Measurements from ENCODE around the gene SCGB2B2. TPM values are rescaled to one million over a fixed set of nuclear protein-coding genes. Genes with fewer than 3 reads are reported as not detected.

The SCGB2B2 gene, protein sequence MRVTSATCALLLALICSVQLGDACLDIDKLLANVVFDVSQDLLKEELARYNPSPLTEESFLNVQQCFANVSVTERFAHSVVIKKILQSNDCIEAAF
- total RNA-seq (1 to 10 TPM in 2 of 4 donors, under 1 TPM in 2; 0.49 to 1.7 (median 1.1) TPM), polyA plus RNA-seq (under 1 TPM in 1 of 3 donors, not detected in 2; 0.71 TPM)

DNA sequence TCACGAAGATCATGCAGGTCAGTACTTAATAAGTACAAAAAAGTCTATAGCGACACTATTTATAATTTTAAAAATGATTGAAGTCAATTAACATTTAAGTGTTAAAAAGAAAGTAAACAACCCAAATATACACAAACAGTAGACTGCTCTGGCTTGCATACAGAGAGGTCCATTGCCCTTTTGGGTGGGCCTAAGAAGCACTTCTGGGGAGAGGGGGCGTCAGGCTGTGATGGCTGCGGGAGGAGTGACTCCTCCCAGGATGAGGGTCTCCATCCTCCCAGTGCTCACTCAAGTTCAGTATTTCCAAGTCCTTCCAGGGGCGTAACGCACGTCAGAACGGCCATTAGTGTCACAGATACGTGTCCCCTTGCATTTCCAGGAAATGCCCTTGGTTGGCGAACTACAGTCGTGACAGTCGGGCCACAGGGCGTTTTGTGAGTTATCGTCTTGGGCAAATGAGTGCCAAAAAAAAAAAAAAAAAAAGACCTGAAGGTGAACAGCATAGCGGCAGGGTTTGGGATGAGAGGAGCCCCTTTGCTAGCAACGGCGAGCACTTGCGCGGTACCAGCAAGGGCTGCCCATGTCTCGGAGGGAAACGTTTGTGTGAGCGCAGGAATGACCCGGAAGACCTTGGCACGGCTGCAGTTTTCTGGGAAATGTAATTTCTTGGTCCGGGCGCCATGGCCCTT, at the start of gene SCGB2B2:
TSS of gene SCGB2B2 (minus strand) at position 463 of the 689 bp plus-strand sequence. CDS start 82,596 bp downstream, outside the sequence.
- TF ChIP-seq, protein P1, sequence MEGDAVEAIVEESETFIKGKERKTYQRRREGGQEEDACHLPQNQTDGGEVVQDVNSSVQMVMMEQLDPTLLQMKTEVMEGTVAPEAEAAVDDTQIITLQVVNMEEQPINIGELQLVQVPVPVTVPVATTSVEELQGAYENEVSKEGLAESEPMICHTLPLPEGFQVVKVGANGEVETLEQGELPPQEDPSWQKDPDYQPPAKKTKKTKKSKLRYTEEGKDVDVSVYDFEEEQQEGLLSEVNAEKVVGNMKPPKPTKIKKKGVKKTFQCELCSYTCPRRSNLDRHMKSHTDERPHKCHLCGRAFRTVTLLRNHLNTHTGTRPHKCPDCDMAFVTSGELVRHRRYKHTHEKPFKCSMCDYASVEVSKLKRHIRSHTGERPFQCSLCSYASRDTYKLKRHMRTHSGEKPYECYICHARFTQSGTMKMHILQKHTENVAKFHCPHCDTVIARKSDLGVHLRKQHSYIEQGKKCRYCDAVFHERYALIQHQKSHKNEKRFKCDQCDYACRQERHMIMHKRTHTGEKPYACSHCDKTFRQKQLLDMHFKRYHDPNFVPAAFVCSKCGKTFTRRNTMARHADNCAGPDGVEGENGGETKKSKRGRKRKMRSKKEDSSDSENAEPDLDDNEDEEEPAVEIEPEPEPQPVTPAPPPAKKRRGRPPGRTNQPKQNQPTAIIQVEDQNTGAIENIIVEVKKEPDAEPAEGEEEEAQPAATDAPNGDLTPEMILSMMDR (IDR thresholded peaks at IDR 0.05) = peak in 2 of 4 experiments; percentile 8 to 15
- no peak for TF ChIP-seq POLR2AphosphoS5 (IDR thresholded peaks at IDR 0.05)

DNA sequence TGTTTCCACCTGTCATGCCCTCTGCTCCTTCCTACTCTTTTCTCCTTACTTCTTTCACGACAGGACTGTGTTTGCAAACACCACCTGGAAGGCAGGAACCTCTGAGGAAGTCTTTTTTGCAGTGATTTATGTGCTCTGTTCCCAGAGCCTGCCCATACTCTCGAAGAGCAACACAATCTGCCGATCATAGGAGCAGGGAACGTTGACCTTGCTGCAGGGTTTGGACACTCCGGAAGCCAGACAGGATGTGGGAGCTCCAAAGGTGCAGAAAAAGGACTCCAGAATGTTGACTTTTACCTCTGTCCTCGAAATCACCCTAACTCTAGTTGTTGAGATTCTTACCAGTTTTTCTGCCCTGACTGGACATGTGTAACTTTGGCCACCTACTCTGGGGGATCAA, 48.4 kb upstream of the SCGB2B2 start:
- TF ChIP-seq POLR2A (IDR thresholded peaks at IDR 0.05) = no peak
- no peak for TF ChIP-seq POLR2AphosphoS5 (IDR thresholded peaks at IDR 0.05)
- TF ChIP-seq EP300 (IDR thresholded peaks at IDR 0.05) = no peak
- TF ChIP-seq, protein P1 (IDR thresholded peaks at IDR 0.05) = no peak
- intact Hi-C loops (cut with DNase I) = no loop called here
- no peaks in the 10 kb centered on the region for H3K36me3 ChIP-seq
- H3K4me1 ChIP-seq = no peaks in the 10 kb centered on the region
- H3K27ac ChIP-seq = no peak overlapping the region
- no peak overlapping the region for H3K4me3 ChIP-seq
- WGBS, 2 donors = 33 to 35% methylated on average over 6 of the region's 6 CpGs
- no peak for DNase-seq
- H3K27me3 ChIP-seq = no peaks in the 10 kb centered on the region
- H3K9me3 ChIP-seq = no peaks in the 10 kb centered on the region

More for the DNA sequence above, at the start of gene SCGB2B2:
- no peak for DNase-seq
- Histone ChIP-seq H3K27ac (peak within 1 kb of the TSS; percentile 97 to 99 (median 98)), H3K4me3 (peak within 1 kb of the TSS; percentile 64 to 91 (median 88)), H3K36me3 (peaks cover 14 to 32% (median 25%) of the 10 kb centered on the region in 4 donors), H3K4me1 (peaks cover 0 to 27% (median 12%) of the 10 kb centered on the region in 4 donors), H3K9me3 (peaks cover 0 to 12% (median 8%) of the 10 kb centered on the region in 4 donors), H3K27me3 (no peaks in the 10 kb centered on the region)
- intact Hi-C loops (cut with DNase I) = loop anchor here (1.0 to 10.0 kb wide), 3 partner anchors 56 to 968 kb away; partner anchors contain the start of genes COX6B1, ETV2 and ZNF599
- WGBS, 2 donors = 5 to 7% methylated on average over 26 of the region's 26 CpGs

DNA sequence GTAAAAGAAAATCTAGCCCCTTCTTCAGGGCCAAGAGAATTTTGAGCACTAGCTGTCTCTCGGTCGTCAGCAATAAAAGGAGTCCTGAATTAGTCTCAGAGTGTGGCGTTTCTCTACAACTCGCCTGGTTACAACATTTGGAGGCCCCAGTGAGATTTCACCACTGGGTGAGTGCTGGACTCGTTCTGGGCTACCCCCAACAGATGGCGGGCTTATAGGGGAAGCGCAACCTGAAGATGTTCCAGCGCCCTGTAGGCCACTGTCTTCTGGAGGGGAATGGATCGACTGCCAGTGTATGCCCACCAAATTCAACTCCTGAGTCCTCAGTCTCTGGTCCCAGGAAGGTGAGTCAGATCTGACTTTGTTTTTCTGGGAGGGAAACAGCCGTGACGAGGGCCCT, 45.4 kb upstream of the SCGB2B2 start:
- WGBS, 2 donors = 50 to 62% methylated on average over 11 of the region's 11 CpGs
- intact Hi-C loops (cut with DNase I) = no loop called here
- DNase-seq = no peak
- H3K9me3 ChIP-seq = no peaks in the 10 kb centered on the region
- H3K4me1 ChIP-seq = no peaks in the 10 kb centered on the region
- H3K27ac ChIP-seq = no peak overlapping the region
- H3K36me3 ChIP-seq = no peaks in the 10 kb centered on the region
- H3K4me3 ChIP-seq = no peak overlapping the region
- TF ChIP-seq EP300 (IDR thresholded peaks at IDR 0.05) (no peak), POLR2AphosphoS5 (IDR thresholded peaks at IDR 0.05) (no peak), POLR2A (IDR thresholded peaks at IDR 0.05) (no peak)
- TF ChIP-seq, protein P1 (IDR thresholded peaks at IDR 0.05) = no peak
- no peaks in the 10 kb centered on the region for H3K27me3 ChIP-seq

DNA sequence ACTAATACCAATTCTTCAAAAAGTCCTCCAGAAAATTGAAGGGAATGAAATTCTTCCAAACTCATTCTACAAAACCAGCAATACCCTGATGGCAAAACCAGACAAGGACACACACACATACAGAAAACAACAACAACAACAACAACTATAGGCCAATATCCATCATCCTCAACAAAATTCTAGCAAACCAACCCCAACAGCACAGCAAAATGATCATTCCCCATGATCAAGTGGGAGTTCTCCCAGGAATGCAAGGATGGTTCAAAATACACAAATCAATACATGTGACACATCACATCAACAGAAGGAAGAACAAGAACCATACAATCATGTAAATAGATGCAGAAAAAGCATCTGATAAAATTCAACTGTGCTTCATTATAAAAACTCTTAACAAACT, 38.4 kb upstream of the SCGB2B2 start:
- intact Hi-C loops (cut with DNase I) = no loop called here
- DNase-seq = no peak
- TF ChIP-seq POLR2A (IDR thresholded peaks at IDR 0.05) (no peak), POLR2AphosphoS5 (IDR thresholded peaks at IDR 0.05) (no peak), EP300 (IDR thresholded peaks at IDR 0.05) (no peak)
- TF ChIP-seq, protein P1 (IDR thresholded peaks at IDR 0.05) = no peak
- Histone ChIP-seq H3K36me3 (no peaks in the 10 kb centered on the region), H3K4me1 (no peaks in the 10 kb centered on the region), H3K27me3 (no peaks in the 10 kb centered on the region), H3K27ac (no peak overlapping the region), H3K9me3 (peaks cover 0 to 11% (median 0%) of the 10 kb centered on the region in 4 donors), H3K4me3 (no peak overlapping the region)

Data from sigmoid colon (tissue), 7 donors.